ENCODE data around the gene TRMT112.

Gene TRMT112

GRCh38 chr11:64290352-64291261 is 26.8 kb downstream of the TRMT112 start:
- FAIRE-seq: no peak

DNA sequence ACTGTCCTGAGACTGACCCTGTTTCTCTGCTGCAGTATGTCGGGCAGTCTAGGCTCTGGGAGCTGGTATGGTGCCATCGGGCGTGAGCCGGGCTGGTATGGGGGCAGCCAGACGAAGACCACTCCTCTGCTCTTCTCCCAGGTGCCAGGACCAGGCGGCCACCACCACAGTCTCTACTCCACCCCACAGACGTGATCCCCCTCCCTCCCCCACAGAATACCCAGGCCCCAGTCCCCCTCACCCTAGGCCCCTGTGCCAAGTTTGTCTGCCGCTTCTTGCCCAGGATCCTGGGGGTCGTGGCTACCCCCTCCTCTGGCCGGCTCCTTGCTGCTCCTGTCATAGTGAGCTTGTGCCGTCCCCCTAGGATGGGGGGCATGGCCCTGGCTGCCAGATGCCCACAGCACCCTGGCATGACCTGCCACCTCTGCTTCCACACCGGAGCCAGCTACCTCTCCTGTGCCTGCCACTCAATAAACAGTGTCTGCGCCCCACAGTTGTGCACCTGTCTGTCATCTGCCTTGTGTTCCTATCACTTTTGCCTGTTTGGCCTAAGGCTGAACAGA is 28.3 kb downstream of the TRMT112 start:
- no peak for FAIRE-seq

- no peak for FAIRE-seq
Measured at GRCh38 chr11:64288353-64288750, 29.0 kb downstream of the TRMT112 start.

DNA sequence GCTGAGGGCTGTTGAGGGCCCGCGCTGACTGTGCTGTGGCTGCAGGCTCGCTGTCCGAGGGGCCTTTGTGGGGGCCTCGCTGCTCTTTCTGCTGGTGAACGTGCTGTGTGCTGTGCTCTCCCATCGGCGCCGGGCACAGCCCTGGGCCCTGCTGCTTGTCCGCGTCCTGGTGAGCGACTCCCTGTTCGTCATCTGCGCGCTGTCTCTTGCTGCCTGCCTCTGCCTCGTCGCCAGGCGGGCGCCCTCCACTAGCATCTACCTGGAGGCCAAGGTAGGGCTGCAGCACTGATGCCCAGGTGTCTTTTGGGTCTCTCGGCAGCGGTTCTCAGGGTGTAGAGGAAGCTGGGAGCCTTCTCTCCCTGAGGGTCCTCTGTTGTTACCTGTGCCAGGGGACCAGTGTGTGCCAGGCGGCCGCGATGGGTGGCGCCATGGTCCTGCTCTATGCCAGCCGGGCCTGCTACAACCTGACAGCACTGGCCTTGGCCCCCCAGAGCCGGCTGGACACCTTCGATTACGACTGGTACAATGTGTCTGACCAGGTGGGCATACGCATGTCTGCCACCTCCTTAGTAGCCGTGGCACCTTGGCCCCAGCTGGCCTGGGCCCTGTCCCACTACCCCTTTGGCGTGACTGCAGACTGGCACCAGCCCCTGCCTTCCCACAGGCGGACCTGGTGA is 29.5 kb downstream of the TRMT112 start:
- FAIRE-seq: no peak

DNA sequence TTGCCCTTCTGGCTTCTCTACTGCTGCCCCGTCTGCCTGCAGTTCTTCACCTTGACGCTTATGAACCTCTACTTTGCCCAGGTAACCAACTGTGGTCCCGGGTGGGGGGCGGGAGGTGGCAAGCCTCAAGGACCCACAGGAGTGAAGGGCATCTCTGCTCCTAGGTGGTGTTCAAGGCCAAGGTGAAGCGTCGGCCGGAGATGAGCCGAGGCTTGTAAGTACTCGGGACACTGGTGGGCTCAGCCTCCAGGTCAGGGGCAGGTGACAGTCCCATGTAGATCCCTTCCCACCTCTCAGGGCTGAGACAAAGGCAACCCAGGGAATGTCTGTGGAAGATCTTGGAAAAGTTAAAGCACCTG is 30.6 kb downstream of the TRMT112 start:
- no peak for FAIRE-seq

GRCh38 chr11:64285885-64286800 is 31.2 kb downstream of the TRMT112 start:
- no peak for FAIRE-seq

DNA sequence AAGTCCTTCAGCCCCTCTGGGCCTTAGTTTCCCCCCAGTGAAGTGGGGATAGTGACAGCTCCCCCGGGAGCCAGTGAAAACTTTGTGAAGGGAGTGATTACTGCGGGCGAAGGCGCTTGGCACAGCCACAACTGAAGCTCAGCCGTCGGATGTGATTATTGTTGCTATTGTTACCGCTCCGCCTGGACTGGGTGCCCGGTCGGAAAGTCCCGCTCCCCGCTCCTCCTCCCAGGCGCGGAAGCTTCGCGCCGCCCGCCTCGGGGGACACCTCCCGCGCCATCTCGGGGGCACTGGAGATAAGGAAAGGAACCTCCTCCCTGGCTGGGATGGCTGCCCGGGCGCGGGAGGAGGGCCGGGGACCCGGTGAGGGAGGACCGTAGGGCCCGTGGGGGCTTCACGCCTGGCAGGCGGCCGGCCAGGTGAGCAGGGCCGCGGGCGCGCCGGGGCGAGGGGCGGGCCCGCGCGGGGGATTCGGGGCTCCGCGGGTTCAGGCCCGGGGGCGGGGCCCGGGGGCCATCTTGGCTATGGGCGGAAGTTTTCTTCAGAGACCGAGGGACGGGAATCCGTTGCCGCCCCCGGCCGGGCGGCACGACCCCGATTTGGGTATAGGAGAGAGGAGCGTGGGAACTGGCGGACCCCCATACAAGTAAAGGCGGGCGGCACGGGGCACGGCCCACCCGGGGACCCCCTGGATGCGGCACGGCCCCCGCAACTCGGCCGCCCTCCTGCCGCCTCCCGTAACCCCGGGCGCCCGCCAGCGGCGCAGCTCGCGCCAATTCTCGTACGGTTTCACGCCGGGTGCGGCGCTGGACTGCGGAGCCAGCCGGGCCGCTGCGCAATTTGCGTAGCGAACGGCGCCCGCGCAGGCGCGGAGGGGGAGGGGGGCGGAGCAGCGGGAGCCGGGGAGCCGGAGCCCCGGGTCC is 32.1 kb downstream of the TRMT112 start, which contains the start of gene GPR137:
Gene GPR137 (plus strand): TSS at position 887 of the 923 bp plus-strand sequence. CDS start 677 bp downstream, outside the sequence.
- FAIRE-seq: no peak

DNA sequence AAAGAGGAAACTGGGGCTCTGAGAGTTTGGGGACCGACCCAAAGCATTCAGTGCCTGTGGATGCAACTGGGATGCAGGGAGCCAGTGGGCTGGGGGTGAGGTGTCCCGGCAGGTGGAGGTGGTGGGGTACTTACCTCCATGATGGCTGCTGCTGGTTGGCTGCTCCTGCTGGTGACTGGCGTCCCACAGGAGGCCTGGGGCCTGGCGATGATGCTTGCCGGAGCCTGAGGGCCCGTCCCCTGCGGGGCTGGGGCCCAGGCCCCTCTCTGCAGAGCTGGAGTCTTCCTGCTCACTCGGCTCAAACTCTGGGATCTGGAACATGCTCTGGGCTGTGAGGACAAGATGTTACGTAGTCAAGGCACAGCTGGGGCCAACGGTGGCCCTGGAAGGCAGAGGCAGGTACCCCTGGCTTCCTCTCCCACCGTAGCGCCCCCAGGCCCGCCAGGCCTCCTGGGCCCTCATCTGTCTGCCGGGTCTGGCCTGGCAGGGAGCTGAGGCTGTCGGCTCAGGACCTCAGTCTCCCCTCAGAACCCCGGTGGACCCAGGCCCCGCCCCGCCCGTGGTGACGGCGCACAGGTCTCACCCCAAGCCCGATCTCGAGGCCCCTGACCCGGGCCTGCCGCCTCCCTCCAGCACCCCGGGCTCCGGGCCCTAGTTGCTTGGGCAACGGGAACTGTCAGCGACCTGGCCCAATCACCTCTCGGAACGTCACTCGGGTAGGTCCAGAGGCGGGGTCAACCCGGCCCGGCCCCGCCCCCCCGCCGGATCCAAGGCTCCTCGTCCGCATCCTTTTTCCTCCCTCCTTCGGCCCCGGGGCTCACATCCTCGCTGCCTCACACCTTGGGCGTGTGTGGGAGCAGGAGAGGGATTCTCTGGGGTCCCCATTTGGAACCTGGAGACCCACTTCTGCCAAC is 33.1 kb downstream of the TRMT112 start, which contains the start of gene BAD:
Gene BAD (minus strand): TSS at position 618 of the 914 bp plus-strand sequence. CDS start 297 bp downstream, at position 321.
- FAIRE-seq: peak; percentile 90

DNA sequence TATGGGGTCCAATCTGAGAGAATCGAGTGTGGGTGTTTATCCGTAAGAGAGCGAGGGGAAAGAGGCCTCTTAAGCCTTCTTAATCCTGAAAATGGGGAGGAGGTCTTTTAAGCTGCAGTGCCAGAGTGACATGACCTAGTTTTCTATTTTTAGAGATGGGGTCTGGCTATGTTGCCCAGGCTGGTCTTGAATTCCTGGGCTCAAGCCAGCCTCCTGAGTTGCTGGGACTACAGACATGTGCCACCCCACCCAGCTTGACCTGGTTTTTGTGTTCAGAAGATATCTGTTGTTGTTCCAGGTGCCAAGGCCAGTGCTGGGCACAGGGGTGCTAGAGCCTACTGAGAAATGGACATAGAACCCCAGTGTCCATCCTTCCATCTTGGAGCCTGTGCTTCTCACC is 34.3 kb downstream of the TRMT112 start:
- FAIRE-seq: no peak

- no peak for FAIRE-seq
Measured at GRCh38 chr11:64281957-64282770, 35.2 kb downstream of the TRMT112 start.

DNA sequence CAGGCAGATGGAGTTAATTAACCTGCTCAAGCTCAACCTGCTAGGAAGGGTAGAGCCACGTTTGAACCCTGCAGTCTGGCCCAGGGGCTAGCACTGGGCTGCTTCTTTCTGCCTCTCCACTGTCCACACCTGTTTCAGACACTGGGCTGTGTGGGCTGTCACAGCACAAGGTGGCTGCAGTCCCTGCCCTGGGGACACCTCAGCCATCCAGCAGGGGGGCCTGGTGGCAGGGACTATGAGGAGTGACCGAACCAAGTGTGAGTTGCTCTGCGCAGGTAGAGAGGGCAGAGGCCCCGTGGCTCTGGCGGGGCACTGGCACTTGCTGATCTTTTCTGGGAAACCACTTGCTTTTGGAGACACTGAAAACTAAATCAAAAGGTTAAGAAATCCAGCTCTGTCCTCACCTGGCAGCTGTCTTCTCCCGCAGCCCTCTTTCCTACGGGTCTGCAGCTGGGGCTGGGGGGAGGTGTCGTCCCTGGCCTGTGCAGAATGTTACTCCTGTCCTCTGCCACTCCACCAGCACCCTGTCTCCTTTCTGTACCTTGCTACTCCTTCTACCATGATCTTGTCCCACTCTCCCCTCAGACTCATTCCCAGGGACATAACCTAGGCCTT is 38.7 kb downstream of the TRMT112 start:
- FAIRE-seq: no peak

- FAIRE-seq: no peak
Measured at GRCh38 chr11:64276653-64277431, 40.5 kb downstream of the TRMT112 start.

GRCh38 chr11:64275841-64276240 is 41.5 kb downstream of the TRMT112 start:
- FAIRE-seq: no peak

DNA sequence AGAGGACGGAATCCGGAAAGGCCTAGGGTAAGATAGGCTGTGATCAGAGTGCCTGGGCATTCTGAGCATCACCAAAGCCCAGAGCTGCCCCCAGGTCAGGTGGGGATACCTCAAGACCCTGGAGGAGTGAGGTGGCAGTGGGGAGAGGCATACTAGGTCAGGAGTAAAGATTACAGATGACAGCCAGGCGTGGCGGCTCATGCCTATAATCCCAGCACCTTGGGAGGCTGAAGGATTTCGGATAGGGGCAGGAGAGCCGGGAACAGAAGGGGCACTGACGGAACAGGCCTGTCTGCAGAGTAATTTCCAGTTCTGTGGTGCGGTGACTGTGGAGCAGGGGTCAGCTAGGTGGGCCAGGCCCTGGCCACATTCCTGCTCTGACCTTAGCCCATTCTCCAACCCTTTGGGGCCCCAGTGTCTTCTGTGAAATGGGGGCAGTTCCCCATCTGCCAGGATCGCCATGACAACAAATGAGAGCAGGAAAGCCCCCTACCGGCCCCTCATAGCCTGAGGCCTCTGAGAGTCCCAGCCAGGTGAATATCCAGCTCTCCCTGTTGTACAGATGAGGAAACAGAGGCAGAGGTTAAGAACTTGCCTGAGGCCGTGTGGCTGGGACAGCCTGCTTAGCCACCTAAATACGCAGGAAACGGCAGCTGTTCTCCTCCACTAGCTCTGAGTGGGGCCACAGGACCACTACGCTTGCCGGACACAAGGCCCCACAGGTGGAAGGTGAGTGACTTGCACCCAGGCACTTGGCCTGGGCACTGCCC is 42.1 kb downstream of the TRMT112 start:
- no peak for FAIRE-seq

GRCh38 chr11:64269540-64270220 is 47.7 kb downstream of the TRMT112 start:
- no peak for FAIRE-seq

- no peak for FAIRE-seq
Measured at GRCh38 chr11:64268893-64269539, 48.3 kb downstream of the TRMT112 start.
